Measurements from ENCODE around the gene GPR137B. TPM values are rescaled to one million over a fixed set of nuclear protein-coding genes. Genes with fewer than 3 reads are reported as not detected.
"Not testable (repeated sequence)": the region's sequence is repeated elsewhere in the genome, so short reads cannot be mapped to it uniquely, and the experiment has no call there.

GPR137B gene
- total RNA-seq, 4 donors from 2014 or later = 0.29 to 15.1 (median 11.2) TPM

DNA sequence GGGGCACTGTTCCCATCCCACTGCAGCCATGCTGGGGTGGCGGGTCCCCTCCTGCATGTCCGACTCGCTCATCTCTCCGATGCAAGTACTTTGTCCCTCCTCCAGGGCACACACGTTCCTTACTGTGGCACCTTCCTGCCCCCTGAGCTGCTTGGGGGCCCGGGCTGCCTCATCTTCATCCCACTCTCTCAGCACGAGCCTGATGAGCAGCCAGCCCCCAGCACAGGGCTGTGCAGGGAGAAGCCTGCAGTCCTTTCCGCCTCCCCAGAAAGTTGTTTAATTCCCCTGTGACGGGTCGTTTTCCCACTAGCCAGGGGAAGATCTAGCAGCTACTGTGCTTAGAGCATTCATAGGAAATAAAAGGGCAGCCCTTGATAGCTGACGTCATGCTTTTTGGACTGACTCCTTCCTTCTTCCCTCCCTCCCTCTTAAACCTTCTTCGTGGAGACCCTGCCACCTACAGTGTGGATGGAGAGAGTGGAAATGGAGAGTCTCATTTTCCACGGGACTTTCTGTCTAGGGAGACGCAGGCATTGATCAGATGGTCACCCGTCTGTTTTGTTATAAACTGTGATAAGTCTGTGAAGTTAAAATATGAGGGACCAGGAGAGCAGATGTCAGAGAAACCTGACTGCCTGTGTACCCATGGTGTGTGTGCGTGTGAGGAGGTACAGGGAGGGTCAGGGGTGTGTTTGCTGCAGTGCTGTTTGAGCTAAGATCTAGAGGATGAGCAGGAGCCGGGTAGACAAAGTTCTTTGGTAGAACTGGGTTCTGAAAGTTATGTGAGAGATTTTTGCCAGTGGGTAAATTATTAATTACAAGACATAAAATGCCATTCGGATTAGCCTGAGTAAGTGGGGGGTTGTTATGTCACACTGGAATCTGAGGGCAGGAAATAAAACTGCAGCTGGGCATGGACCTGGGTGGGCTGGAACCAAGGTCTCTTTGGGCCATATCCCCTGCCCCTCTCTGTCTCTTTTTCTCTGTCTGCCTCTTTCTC lies 34.3 kb downstream of the GPR137B start:
- Histone ChIP-seq H3K9me3 (no peaks in the 10 kb centered on the region), H3K27me3 (no peaks in the 10 kb centered on the region), H3K27ac (no peak overlapping the region), H3K4me1 (no peaks in the 10 kb centered on the region), H3K36me3 (no peaks in the 10 kb centered on the region), H3K4me3 (no peak overlapping the region)
- no peak for TF ChIP-seq POLR2A (IDR thresholded peaks at IDR 0.05)
- TF ChIP-seq CTCF (IDR thresholded peaks at IDR 0.05) = no peak
- DNase-seq = no peak
- intact Hi-C loops (cut with DNase I; ENCODE audit: low total_unique reads) = no loop called here

DNA sequence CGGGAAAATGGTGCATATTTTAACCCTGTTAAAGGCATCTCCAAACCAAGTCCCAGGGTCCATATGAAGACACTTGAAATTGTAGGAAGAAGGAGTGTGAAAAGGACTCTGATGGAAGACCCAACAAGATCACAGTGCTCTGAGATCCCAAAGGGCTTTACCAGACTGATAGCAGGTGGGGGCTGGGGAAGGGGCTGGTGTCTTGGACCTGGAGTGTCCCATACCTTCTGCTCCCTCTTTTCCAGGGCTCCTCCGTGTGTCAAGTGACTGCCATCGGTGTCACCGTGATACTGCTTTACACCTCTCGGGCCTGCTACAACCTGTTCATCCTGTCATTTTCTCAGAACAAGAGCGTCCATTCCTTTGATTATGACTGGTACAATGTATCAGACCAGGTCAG lies 37.3 kb downstream of the GPR137B start:
- Histone ChIP-seq H3K27me3 (no peaks in the 10 kb centered on the region), H3K36me3 (no peaks in the 10 kb centered on the region), H3K4me1 (no peaks in the 10 kb centered on the region), H3K27ac (no peak overlapping the region), H3K9me3 (no peaks in the 10 kb centered on the region), H3K4me3 (no peak overlapping the region)
- no peak for DNase-seq
- TF ChIP-seq CTCF (IDR thresholded peaks at IDR 0.05) (no peak), POLR2A (IDR thresholded peaks at IDR 0.05) (no peak)
- intact Hi-C loops (cut with DNase I; ENCODE audit: low total_unique reads) = no loop called here

DNA sequence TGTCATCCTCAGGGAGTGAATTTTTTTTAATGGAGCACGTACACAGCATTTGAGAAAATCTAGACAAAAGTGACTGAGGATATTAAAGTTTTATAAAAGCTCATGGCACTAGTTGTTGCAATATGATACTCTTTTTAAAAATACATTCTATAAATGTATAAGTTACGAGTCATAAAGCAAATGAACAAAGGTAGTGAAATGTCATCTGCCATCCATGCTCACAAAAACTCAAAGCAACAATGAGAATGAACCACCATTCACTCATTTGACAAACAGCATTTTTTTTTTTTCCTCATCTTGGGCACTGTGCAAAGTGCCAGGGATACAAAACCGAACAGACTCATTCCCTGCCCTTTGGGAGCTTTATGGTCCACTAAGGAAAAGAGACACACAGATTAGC lies 38.7 kb downstream of the GPR137B start:
- no peaks in the 10 kb centered on the region for H3K36me3 ChIP-seq
- no peak overlapping the region for H3K4me3 ChIP-seq
- no peaks in the 10 kb centered on the region for H3K4me1 ChIP-seq
- no peaks in the 10 kb centered on the region for H3K9me3 ChIP-seq
- no peak overlapping the region for H3K27ac ChIP-seq
- TF ChIP-seq POLR2A (IDR thresholded peaks at IDR 0.05) = no peak
- TF ChIP-seq CTCF (IDR thresholded peaks at IDR 0.05) = no peak
- intact Hi-C loops (cut with DNase I; ENCODE audit: low total_unique reads) = no loop called here
- DNase-seq = no peak
- H3K27me3 ChIP-seq = no peaks in the 10 kb centered on the region

DNA sequence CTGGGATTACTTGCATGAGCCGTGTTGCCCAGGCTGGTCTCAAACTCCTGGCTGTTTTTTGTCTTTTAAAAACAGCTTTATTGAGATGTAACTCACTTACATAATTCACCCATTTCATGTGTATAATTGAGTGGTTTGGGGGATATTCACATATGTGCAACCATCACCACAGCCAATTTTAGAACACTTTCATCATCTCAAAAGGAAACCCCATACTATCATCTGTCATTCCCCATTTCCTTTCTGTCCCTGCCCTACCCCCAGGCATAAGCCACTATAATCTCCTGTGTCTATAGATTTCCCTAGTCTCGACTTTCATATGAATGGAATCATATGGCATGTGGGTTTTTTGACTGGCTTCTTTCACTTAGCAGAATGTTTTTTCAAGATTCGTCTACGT lies 43.3 kb downstream of the GPR137B start:
- no peaks in the 10 kb centered on the region for H3K4me1 ChIP-seq
- no peak overlapping the region for H3K27ac ChIP-seq
- no peaks in the 10 kb centered on the region for H3K9me3 ChIP-seq
- intact Hi-C loops (cut with DNase I; ENCODE audit: low total_unique reads) = no loop called here
- H3K36me3 ChIP-seq = no peaks in the 10 kb centered on the region
- TF ChIP-seq POLR2A (IDR thresholded peaks at IDR 0.05) (no peak), CTCF (IDR thresholded peaks at IDR 0.05) (no peak)
- no peak overlapping the region for H3K4me3 ChIP-seq
- no peak for DNase-seq
- H3K27me3 ChIP-seq = no peaks in the 10 kb centered on the region

- H3K9me3 ChIP-seq; H3K36me3 ChIP-seq; DNase-seq; H3K27me3 ChIP-seq; intact Hi-C loops (cut with DNase I; ENCODE audit: low total_unique reads); H3K27ac ChIP-seq; H3K4me3 ChIP-seq; H3K4me1 ChIP-seq: not testable (repeated sequence)
Measured at GRCh38 chr1:236186471-236186870, 44.1 kb downstream of the GPR137B start.

- DNase-seq; H3K27ac ChIP-seq; H3K4me1 ChIP-seq; H3K9me3 ChIP-seq; H3K36me3 ChIP-seq; intact Hi-C loops (cut with DNase I; ENCODE audit: low total_unique reads); H3K27me3 ChIP-seq; H3K4me3 ChIP-seq: not testable (repeated sequence)
Measured at GRCh38 chr1:236188084-236188483, 45.7 kb downstream of the GPR137B start.
